Measurements from ENCODE around the gene RSPH6A. TPM values are rescaled to one million over a fixed set of nuclear protein-coding genes. Genes with fewer than 3 reads are reported as not detected.
A peak's percentile ranks its signal among the peaks of the same experiment; 100 is the strongest.

The RSPH6A gene
- total and polyA plus RNA-seq, 2 of the 4 experiments (the other 2 are of a cell fraction) = under 0.01 to 0.09 TPM

GRCh38 chr19:45793178-45793564 lies 21.9 kb downstream of the RSPH6A start:
- no peak overlapping the region for H2BK120ac ChIP-seq (ENCODE audit: low read depth, low read length)
- no peak overlapping the region; the same call in 1 of the 2 replicates for H2AK5ac ChIP-seq (ENCODE audit: low read depth, low read length)
- H3K4me3 ChIP-seq (ENCODE audit: insufficient read depth, low read depth, low read length) = no peak overlapping the region
- peaks cover 10 to 37% of the 10 kb centered on the region in 2 experiments for H3K79me1 ChIP-seq (ENCODE audit: low read depth in 1 of 2, low read length in 2 of 2)
- H2AK9ac ChIP-seq (replicated peaks; ENCODE audit: low read depth, low read length, poor library complexity) = no peak overlapping the region
- dilution Hi-C loops (cut with HindIII; ENCODE audit: low sequenced_read_pairs, unreplicated experiment) (no loop called here), in situ Hi-C loops (cut with MboI; ENCODE audit: low sequenced_read_pairs) (no loop called here), intact Hi-C loops (cut with micrococcal nuclease) (no loop called here)
- H3K4me2 ChIP-seq (ENCODE audit: low read depth, low read length) = no peak overlapping the region; the same call in 1 of the 2 replicates
- H2BK5ac ChIP-seq (ENCODE audit: low read depth, low read length, poor library complexity, severe bottlenecking) = no peak overlapping the region
- TF ChIP-seq POLR2A (IDR thresholded peaks at IDR 0.05; ENCODE audit: low read depth, low read length) = no peak
- H3K14ac ChIP-seq (replicated peaks; ENCODE audit: low read depth, low read length) = no peak overlapping the region
- H2BK15ac ChIP-seq (ENCODE audit: low read depth, low read length) = no peak overlapping the region
- no peak overlapping the region for H3K56ac ChIP-seq (ENCODE audit: extremely low read depth, insufficient read depth, low read length)
- H3K9me1 ChIP-seq (ENCODE audit: insufficient read depth, low read length) = peaks cover 5% of the 10 kb centered on the region
- H2AFZ ChIP-seq (replicated peaks; ENCODE audit: low read length, poor library complexity) = peak overlapping the region; percentile 67
- H2BK20ac ChIP-seq (ENCODE audit: low read depth, low read length) = no peak overlapping the region
- H3K27ac ChIP-seq (ENCODE audit: insufficient read depth, low read length) = no peak overlapping the region
- no peak overlapping the region for H4K8ac ChIP-seq (ENCODE audit: low read depth in 2 of 2, low read length in 2 of 2)
- H3K18ac ChIP-seq (ENCODE audit: low read depth, low read length) = no peak overlapping the region
- ChIA-PET CTCF (no interaction called here), POLR2A (ENCODE audit: unreplicated experiment) (interaction anchor here (0.7 to 1.5 kb wide), 4 partner anchors 8 to 24 kb away, joined by 5 to 13 read pairs (median 7); partner anchors contain the start of genes DMPK and SIX5)
- no peak overlapping the region for H3K4ac ChIP-seq (ENCODE audit: low read depth, low read length)
- ATAC-seq (ENCODE audit: low read depth) = no peak
- no TSS peak for BruUV-seq (replicated peaks)
- H3K36me3 ChIP-seq (ENCODE audit: control insufficient read depth, insufficient read depth, low read length) = peaks cover 18% of the 10 kb centered on the region
- no peak overlapping the region for H3K23ac ChIP-seq (ENCODE audit: low read depth, low read length)
- H3K9me3 ChIP-seq (ENCODE audit: control insufficient read depth, insufficient read depth, low read length) = no peaks in the 10 kb centered on the region
- no peak overlapping the region for H4K5ac ChIP-seq (ENCODE audit: low read depth, low read length)
- peaks cover 4% of the 10 kb centered on the region; the same call in 1 of the 2 replicates for H4K20me1 ChIP-seq (ENCODE audit: insufficient read depth, low read length)
- H4K91ac ChIP-seq (ENCODE audit: insufficient read depth, low read depth, low read length) = no peak overlapping the region
- DNase-seq = no peak
- peaks cover 6% of the 10 kb centered on the region for H3K4me1 ChIP-seq (ENCODE audit: control insufficient read depth, insufficient read depth, low read length)
- no peak overlapping the region for H3K9ac ChIP-seq (ENCODE audit: low read depth, low read length)
- 33% methylated on average over 3 of the region's 3 CpGs; no CpG with 5 or more reads in 1 of the 2 experiments for WGBS, 2 experiments (ENCODE audit: extremely low coverage in 2 of 2, insufficient read length in 1 of 2)
- H3K27me3 ChIP-seq (ENCODE audit: control insufficient read depth, insufficient read depth, low read length) = no peaks in the 10 kb centered on the region

Measured in IMR-90 (cell line).